DND-41 (cell line): ENCODE measurements around the gene PHACTR1.

Experiments used
- EZH2 ChIP-seq: IDR thresholded peaks from 3 replicates; pipeline ENCODE4 v1.6.1; 2012; ENCODE audit warnings: borderline replicate concordance, low read depth, mild to moderate bottlenecking, moderate library complexity, low read length, inconsistent platforms; ENCODE audit not compliant: severe bottlenecking
- TF ChIP-seq, protein P1 (sequence below): IDR thresholded peaks from 2 replicates; pipeline ENCODE4 v1.5.1; 2012; ENCODE audit warnings: borderline replicate concordance, low read length, moderate library complexity, mild to moderate bottlenecking; ENCODE audit not compliant: poor library complexity, severe bottlenecking; ENCODE audit errors: extremely low read depth

- TF ChIP-seq, protein P1, sequence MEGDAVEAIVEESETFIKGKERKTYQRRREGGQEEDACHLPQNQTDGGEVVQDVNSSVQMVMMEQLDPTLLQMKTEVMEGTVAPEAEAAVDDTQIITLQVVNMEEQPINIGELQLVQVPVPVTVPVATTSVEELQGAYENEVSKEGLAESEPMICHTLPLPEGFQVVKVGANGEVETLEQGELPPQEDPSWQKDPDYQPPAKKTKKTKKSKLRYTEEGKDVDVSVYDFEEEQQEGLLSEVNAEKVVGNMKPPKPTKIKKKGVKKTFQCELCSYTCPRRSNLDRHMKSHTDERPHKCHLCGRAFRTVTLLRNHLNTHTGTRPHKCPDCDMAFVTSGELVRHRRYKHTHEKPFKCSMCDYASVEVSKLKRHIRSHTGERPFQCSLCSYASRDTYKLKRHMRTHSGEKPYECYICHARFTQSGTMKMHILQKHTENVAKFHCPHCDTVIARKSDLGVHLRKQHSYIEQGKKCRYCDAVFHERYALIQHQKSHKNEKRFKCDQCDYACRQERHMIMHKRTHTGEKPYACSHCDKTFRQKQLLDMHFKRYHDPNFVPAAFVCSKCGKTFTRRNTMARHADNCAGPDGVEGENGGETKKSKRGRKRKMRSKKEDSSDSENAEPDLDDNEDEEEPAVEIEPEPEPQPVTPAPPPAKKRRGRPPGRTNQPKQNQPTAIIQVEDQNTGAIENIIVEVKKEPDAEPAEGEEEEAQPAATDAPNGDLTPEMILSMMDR = no peak
- TF ChIP-seq EZH2 = no peak
These were observed 1.4 kb downstream of the PHACTR1 start for GRCh38 chr6:12718015-12718414.
